ENCODE measurements around the gene SRGAP2. TPM values are rescaled to one million over a fixed set of nuclear protein-coding genes. Genes with fewer than 3 reads are reported as not detected.
"Not testable (repeated sequence)": the region's sequence is repeated elsewhere in the genome, so short reads cannot be mapped to it uniquely, and the experiment has no call there.

SRGAP2 gene
- polyA plus RNA-seq, 1 donor: 66.0 TPM

DNA sequence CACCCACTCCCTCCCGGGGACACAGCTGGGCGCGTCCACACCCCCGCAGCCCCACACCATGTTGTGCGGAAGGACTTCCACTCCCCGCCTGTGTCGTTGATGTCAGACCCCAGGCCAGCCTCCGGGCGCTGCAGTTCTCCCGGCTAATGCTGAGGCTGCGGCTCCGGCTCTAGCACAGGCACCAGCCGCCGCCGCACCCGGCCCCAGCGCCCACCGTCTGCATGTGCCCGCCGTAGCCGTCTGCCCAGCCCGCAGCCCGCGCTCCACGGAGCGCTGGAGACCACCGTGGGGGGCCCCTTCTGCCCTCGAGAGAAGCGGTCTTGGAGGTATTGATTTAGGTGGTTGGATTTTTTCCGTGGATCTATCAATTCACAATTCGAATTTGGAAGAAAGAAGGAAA lies 2.2 kb downstream of the SRGAP2 start:
- not testable (repeated sequence) for DNase-seq (ENCODE audit: low read depth)

DNA sequence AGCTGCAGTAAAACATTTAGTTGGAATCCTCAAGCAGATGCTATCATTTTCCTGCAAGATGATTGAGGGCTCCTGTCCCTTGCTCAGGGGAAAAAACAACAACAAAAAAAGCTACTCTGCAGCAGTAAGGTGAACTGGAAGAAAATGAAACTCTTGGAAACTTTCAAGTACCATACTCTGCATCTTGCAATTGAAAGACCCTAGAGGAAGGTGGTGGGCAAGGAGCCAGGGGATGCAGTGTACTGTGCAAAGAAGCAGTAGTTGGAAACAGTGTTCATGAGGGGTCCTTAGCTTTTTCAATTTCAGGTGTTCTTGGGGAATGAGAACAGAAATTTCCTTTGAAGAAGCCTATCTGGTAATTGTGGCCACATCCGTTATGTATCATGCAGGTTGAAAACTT lies 7.5 kb downstream of the SRGAP2 start:
- not testable (repeated sequence) for DNase-seq (ENCODE audit: low read depth)

DNA sequence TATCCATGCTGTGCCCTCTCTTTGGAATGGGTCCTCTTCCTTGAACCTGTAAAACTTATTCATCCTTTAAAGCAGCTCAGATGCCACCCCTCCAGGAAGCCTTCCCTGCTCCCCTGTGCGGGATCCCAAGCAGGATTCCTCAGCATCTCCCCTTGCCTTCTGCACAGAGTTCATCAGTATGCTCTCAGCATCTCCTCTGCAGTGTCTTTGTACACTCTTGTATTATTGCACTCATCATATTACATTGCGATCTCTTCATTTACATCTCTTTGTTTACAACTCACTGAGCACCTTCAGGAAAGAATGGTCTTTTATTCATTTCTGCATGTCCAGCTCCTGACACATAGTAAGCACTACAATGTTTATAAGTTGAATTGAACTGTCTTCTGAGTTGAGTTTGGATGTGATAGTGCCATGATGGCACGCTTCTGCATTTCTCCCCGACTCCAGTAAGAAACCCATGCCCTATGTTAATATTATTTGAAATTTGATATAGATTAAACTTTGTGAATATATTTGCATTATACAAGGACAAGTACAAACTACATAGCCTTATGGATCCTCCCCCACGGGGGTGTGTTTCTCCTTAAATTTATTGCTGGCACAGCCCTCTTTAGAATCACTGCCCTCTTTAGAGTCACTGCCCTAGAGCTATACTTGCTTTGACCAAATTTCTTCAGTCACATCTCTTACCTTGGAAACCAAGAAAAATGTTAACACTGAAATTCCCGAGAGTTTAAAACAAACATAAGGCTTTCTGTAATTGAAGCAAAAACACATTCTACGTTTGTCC lies 12.5 kb downstream of the SRGAP2 start:
- not testable (repeated sequence) for DNase-seq (ENCODE audit: low read depth)

DNA sequence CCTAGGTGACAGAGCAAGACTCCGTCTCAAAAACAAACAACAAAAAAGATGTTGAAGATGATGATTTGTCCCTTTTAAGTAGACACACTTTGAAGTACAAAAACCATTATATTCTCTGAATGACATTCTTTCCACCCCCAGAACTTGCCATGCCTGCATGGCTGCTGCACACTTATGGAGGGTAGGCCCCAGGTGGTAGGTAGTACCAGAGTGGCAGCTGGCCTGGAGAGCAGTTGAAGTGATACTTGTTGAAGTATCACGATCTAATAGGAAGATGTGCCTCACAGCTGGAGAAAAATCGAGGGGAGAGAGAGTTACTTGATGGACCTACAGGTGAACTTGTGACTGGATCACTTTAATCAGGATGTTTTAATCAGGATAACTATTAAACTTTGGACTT lies 14.9 kb downstream of the SRGAP2 start:
- not testable (repeated sequence) for DNase-seq (ENCODE audit: low read depth)

DNA sequence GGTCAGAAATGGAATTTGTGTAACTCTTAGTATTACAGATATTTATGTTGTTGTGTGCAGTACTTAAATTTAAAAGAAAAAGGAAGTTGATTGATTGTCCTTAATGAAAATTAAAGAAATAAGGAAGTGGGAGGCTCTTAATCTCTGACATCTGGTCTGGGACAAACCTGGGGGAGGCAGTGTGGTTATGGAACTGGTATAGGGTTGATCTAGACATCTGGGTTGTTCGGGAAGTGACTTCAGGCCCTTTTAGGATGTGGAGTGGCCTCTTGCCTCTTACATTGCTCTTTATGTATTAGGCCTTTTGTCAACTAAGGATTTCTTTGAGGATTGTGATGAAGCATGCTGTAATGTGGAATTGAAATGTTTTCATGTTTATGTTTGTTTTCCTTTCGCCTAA lies 15.4 kb downstream of the SRGAP2 start:
- not testable (repeated sequence) for DNase-seq (ENCODE audit: low read depth)

DNA sequence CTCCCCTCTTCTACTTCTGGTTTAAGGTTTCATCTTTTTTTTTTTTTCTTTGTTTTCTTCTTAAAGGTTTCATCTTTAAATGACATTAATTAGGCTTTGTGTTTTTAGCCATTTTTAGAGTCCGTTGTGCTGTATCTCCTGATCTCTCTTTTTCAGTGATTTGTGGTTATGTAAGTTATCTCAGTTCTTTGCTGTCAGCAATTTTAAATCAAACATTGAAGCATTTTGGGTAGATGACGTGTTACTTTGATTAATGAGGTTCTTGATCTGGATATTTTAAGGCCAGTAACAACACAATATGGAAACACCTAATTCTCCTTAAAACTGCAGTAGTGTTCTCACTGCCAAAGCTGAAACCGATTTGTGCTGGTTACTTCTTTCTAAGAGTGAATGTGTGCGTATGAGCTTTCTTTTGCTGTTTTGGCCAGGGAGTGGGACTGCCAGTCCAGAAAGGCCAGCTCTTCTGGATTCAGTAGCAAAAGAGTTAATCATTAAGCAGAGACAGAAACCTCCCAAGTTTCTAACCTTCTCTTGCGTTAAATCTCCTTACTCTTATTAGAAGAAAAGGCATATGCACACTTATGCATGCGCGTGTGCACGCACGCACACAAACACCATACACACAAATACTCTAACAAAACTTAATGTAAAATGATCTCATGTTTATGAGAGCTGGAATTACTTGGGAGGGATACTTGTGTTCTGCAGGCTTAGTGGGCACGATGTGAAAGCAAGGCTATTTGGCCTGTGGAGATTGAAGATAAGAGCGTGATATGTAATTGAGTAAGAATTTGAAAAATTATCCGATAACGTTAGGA lies 16.4 kb downstream of the SRGAP2 start:
- not testable (repeated sequence) for DNase-seq (ENCODE audit: low read depth)

DNA sequence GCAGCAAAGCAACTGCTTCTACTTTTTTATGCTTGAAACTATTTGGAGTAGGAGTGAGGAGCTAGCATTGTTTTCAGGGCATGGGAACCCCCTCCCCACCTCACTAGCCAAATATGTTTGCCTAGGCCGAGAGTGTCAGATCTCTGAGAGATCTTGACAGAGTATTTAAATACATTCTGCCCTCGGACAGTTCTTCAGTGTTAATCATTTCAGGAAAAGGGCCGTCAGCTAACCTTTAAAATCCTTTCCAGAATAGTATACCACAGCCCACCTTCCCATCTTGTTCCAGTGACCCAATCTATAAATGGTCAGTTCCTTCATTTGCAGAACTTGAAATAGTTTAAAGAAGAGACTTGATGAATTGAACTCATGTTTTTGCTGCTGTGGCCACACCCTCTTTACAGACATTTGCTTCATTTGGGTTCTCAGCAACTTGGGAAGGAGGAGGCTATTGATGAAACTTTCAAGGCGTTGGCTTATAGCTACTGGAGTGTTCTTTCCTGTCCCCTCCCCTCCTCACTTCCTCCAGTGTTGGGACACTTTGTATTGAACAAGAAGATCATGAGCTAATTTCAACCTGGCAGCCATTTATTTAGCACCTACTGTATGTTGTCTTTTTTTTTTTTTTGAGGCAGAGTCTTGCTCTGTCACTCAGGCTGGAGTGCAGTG lies 17.1 kb downstream of the SRGAP2 start:
- not testable (repeated sequence) for DNase-seq (ENCODE audit: low read depth)

DNA sequence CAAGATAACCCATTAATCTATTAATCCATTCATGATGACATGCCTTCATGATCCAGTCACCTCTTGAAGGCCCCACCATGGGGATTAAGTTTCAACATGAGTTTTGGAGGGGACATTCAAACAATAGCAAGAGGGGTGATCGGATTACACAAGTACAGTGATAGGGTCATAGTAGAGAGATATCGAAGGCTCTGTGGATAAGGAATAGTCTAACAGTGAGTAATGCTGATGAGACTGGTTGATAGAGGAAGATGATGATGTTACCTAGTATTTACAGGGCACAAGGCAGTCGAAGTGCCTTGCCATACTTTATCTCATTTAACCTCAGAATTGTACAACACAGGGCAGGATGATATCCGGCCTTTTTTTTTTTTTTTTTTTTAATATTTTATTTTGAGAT lies 18.2 kb downstream of the SRGAP2 start:
- DNase-seq (ENCODE audit: low read depth): not testable (repeated sequence)

DNA sequence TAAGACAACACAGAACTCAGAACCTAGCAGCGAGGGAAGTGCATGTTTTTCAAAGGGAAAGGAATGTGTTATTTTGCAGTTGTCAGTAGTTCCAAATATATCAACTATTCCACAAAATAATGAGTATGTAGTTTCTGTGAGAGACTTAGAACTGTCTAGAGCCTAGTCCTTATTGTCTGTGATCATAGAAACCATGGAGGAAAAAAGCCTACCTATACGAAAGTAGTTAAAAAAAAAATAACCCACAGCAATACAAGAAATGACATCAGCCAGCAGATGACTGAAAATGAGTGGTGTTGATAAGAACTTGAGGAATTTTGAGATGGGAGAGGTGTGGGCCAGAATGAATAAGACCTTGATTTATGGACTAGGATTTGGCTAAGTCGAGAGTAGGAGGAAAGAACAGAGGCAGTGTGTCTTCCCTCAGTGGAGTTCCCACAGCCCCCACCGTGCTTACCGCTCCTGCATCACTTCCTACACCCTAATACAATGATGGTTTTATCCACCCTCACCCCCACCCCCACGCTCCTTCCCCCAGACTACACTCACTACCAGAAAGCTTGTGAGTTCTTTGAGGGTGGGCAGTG lies 20.9 kb downstream of the SRGAP2 start:
- not testable (repeated sequence) for DNase-seq (ENCODE audit: low read depth)

DNA sequence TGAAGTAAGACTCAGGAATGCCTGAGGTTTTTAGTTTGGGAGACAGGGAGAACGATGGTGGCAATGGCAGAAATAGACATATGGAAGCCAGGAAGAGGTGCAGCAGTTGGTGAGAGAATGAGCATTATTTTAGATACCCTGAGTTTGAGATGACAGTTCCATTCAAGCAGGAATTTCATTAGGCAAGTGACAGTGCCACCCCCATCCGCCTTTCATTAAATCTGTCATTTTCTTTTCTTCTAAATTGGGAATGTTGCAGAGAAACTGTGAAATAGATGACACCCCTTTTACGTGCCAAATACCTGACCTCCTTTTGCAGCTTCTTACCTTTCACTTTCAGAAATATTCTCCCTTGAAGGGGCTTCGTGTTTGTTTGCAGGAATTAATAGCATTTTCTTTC lies 22.0 kb downstream of the SRGAP2 start:
- not testable (repeated sequence) for DNase-seq (ENCODE audit: low read depth)

DNA sequence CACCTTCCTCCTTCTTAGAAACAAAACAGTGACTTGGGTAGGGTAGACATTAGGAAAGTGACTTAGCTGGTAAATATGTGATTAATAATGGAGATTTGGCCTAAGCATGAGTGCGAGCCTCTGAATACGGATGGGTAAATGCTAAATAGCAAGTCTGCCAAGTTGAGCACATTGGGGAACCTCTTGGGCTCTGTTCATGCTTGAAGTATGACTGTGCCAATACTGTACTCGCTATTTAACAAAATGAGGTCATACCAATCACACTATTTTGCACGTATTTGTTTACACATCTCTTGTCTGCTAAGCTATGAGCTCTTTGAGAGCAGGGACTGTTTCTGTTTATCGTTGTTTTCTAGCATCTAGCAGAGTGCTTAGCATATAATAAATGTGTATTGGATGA lies 23.5 kb downstream of the SRGAP2 start:
- not testable (repeated sequence) for DNase-seq (ENCODE audit: low read depth)

DNA sequence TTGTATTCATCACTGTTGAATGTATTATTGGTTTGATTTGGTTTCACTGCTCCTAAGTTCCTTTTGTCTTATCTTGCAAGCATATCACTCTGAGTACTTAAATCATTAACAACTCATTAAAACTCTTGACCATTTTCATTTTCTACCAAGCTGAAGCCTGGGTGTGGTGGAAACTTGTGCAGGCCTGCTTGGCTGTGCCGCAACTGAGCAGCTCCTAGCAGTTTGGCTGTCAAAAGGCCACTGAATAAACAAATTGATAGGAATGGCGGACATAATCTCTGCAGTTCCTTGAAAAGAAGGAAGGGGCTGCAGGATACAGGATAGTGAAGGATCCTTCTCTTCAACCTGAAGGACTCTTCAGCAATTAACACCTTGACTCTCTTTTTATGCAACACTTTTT lies 25.9 kb downstream of the SRGAP2 start:
- not testable (repeated sequence) for DNase-seq (ENCODE audit: low read depth)

DNA sequence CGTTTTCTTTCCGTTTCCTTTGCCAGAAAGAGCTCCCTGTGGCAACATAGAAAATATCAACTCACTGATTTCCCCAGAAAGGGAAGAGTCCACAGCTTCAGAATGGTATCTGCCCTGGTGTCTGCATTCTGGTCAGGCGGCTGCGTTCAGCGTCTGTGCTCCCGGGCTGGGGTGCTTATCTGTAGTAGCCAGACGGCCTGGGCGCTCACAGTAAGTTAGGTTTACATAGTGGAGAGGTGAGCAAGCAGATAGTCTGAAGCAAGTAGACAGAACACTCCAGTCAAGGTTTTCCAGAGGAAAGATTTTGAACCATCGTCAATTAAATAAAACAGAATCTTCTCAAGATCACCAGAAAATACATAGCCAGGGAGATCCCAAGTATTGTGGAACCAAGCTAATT lies 28.6 kb downstream of the SRGAP2 start:
- DNase-seq (ENCODE audit: low read depth): not testable (repeated sequence)

DNA sequence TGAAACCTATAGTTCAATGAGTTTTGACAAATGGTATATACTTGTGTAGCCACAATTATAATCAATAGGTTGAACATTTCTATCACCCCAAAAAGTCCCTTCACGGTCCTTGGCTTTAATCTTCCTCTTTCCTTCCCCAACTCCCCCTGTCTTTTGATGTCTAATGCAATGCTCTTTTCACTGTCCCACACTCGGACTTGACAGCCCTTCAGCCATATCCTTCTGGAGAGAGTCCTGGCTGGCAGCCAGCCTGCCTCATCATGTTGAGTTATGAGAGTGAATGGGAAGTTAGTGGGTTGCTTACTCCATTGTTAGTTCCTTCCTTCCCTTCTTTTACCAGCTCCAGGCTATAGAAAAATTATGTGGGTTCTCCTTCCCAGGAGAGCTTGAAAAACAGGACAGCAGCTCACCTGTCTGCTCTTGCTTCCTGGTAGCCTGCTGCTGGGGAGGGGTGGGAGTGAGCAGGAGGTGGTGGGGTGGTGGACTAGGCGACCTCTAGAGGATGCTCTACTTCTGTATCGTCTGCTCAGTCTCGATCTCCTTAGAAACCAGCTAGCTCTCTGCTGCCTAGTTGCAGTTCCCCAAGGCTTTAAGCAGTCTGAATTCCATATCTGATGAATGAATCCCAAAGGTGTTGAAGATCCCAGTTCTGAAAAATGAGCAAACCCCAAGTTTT lies 29.8 kb downstream of the SRGAP2 start:
- DNase-seq (ENCODE audit: low read depth): not testable (repeated sequence)

DNA sequence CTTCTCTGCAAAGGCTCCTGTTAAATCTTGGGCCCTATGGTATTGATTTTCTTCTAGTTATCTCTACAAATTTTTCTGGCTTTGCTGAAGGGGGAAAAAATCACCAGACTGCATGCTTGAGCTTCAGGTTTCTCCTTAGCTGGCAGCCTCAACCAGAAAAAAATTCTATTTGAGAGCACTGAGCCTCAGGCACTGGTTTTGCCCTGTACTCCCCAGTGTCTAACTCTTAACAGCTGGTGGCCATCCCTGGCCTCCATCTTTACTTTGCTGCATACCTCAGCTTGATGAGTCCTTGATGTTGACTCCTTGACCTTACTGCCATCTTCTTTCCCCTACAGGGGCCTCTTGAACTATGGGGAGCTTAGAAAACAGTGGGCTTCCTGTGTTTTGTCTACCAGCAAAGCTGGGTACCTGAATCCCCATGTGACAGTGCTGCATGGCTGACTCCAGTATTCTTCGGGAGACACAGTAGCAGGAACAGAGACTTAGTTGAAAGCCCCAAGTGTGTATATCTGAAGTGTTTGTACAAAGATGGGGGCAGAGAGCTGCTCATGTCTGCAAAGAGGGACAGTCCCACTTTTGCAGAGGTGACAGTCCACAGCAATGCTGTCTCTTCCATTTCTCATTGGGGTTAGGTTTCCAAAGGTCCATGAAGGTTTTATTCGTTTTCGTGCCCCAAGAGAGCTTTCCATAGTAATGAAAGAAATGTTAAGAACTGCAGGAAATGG lies 31.0 kb downstream of the SRGAP2 start:
- DNase-seq (ENCODE audit: low read depth): not testable (repeated sequence)

DNA sequence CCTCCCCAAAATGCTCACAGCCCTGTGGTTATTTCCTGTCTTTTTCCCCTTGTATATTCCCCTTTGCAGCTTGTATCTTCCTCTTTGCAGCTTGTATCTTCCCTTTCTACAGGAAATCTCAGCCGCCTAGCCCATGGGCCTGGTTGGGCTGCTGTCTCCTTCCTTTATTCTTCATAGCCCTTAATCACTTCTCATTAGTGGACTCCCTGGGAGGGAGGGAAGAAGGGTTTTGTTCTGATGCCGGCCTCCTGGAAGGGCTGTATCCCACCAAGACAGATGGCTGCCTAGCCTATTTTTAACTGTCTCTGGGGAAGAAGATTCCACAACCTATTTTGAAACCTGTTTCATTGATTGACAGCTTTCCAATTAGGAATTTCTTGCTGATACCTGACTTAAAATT lies 31.8 kb downstream of the SRGAP2 start:
- DNase-seq (ENCODE audit: low read depth): not testable (repeated sequence)

DNA sequence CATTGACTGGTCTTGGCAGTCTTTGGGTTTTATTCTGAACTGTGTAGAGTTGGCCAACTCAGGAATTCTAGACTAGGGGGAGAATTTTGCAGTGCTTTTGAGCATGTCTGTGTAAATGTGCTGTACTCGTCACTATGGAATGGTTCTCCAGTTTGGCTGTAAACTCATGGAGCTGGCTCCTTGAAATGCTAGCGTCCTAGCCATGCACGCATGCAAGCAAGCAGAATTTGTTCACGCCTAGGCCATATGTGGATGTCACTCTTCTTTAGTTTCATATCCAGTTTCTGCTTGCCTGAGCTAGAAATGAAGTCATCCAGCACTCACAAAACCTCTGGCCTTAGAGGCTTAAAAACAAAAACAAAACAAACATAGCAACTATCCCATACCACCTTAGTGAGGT lies 36.9 kb downstream of the SRGAP2 start:
- DNase-seq (ENCODE audit: low read depth): not testable (repeated sequence)

DNA sequence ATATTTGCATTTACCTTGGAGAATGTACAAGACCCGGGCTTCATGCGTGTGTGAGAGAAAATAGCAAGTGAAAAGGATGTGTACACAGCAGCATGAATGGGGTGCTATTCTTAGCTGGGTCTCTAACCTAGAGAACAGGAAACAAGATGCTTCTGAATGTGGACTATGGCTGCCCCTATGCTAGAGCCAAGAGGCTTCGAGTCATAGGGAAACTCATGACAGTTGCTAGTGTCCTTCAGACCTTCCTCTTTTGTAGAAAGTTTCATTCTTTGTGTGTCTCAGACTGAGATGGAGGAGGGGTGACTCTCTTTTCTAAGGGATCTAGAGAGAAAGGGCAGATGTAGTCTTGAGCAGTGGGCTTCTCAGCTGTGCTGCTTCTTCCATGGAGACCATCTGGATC lies 40.0 kb downstream of the SRGAP2 start:
- not testable (repeated sequence) for DNase-seq (ENCODE audit: low read depth)

DNA sequence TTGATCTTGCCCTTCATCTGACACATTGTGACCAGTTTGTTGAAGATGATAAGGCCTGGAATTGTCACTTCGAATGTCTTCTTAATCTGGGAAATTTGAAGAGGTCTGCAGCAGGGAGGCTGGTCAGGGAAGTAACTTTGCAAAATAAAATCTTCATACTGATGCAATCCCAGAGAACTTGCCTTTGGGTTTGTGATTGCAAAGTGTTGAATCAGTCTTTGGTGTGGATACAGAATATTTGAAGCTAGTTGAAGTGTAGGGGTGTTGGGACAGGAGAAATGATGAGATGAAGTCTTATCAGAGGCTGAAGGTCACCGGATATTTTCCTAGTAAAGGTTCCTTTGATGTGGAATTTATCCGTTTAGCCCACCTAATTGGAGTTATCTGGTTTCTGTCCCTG lies 42.1 kb downstream of the SRGAP2 start:
- not testable (repeated sequence) for DNase-seq (ENCODE audit: low read depth)

DNA sequence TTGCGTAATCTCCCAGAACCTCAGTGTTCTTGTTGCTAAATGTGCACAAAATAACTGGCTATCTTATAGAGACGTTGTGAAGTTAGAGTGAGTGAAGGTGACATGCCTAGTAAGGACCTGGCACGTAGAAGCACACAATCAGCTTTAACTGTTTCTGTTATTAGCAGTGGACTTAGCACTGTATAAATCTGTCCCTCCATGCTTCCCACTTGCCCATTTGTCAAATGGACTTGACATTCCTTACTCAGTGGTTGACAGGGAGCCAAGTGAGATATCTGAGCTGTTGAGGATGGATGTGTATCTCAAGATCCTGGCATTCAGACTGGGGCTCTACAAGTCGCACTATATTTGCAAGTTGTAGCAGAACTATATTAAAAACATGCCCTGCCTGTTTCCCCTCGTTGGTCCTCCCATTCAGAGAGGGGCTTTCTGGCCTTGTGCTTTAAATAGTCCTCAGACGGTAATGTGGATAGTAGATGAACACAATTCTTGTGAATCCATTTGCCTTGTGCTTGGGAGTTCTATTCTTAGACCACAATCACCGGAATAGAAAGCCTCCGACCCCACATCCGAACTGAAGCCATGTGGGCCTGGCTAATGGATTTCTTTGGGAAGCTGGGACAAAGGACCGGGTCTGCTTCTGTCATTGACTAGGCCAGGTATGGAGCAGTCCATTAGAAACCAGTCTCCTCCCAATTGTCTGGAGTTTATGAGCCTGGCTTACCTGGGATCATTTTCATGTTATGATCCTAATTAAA lies 43.0 kb downstream of the SRGAP2 start:
- not testable (repeated sequence) for DNase-seq (ENCODE audit: low read depth)
